ENCODE measurements around the gene GTF2A2.
"Not testable (repeated sequence)": the region's sequence is repeated elsewhere in the genome, so short reads cannot be mapped to it uniquely, and the experiment has no call there.

The GTF2A2 gene

DNA sequence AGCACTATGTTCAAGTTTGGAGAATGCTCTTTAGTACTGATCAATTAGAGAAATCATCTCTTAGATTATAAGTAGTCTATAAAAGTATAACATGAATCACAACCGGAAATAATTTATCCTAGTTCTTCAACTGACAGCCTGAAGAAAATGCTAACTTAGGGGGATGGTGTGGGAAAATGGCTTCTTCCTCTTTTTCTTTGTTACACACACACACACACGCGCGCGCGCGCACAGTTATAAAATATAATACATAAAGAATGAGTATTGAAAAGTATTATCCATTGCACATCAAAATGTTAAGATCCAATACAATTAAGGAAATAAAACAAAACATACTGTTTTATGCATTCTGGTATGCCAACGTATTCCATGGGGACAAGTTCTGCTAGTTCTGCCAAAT lies 11.2 kb upstream of the GTF2A2 start:
- no peak for DNase-seq

DNA sequence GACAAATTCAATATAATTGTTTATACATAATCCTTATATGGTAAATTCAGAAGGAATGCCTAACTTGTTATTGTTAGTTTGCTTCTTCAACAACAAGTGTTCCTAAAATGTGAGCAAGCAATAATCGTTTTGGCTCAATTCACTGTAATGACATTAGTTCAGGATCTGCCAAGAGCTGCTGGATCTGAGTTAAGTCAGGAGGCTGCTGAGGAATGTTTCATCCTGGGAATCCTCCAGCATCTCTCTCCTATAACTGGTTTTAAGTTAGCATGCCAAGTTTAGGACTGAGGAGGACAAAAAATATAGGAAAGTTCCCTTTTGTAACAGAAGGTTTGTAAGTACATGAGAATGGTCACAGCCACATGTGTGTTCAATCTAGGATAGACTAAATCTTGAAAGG lies 4.9 kb upstream of the GTF2A2 start:
- DNase-seq: no peak

DNA sequence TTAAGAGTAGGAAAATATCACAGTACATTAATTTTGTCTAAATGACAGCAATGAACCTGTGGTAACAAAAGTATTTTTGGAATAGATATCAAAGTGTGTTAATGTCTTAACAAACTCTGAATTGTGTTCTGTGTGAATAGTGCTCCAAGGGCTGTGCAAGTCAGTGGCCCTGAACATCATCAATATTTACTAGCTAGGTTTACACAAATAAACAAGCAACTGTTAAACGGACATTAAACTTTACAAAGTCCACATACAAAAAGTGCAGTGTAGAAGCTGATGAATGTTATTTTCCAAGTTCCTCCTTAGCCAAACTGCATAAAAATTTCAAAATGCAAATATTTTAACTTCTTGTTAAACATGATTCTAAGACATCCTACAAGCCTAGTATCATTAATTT lies 2.1 kb upstream of the GTF2A2 start:
- DNase-seq: no peak

DNA sequence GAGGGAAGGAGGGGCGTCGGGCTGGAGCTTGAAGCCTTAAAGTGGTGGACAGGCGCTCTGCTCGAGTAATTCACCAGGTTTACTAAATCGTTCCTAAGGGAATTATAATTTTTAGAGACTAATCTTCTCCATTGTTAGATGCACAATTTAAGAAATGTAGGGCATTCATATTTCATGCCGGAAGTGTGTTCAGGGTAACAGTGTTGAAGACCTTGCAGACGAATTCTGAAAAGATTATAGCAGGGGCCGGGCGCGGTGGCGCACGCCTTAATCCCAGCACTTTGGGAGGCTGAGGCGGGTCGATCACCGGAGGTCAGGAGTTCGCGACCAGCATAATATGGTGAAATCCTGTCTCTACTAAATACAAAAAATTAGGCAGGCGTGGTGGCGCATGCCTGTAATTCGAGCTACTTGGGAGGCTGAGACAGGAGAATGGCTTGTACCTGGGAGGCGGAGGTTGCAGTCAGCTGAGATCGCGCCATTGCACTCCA lies 365 bp upstream of the GTF2A2 start:
- DNase-seq: no peak

DNA sequence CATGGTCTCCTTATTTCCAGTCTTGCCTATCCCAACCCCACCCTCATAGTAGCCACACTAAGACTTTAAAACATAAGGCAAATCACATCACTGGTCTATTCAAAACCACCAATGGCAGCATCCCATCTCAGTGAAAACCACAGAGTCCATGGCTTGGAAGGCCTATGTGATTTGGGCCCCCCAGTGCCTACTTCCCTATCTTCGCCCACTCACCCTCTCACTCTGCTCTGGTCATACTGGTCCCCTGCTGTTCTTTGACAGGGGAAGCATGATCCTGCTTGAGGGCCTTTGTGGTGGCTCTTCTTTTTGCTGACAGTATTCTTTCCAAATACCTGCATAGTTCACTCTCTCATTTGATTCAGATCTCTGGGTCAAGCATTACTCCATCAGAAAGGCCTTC lies 3.3 kb downstream of the GTF2A2 start:
- no peak for DNase-seq

DNA sequence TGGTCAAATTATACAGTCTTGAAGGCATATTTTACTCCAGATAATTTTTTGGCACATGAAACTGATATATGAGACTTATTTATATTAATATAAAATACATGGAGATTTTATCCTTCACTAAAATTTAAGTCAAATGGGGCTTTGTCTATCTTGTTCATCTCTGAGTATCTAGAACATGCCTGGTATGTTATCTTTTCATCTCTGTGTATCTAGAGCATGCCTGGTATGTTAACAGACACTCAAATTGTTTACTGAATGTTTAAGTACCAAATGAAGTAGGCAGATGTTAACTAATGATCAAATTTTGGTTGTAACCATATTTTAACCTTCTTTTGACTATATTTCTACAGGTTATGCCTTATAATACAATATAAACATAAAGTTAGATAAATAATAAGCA lies 7.7 kb downstream of the GTF2A2 start:
- DNase-seq: no peak

DNA sequence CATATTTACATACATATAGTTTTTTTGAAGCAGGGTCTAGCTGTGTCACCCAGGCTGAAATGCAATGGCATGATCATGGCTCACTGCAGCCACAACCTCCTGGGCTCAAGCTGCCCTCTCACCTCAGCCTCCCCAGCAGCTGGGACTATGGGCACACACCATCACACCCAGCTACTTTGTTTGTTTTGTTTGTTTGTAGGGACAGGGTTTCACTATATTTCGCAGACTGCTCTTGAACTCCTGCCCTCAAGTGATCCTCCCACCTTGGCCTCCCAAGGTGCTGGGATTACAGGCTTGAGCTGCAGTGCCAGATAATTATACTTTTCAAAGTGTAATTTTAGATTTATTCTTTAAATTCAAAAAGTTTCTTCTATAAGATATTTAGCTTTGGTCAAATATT lies 10.2 kb downstream of the GTF2A2 start:
- DNase-seq: no peak

DNA sequence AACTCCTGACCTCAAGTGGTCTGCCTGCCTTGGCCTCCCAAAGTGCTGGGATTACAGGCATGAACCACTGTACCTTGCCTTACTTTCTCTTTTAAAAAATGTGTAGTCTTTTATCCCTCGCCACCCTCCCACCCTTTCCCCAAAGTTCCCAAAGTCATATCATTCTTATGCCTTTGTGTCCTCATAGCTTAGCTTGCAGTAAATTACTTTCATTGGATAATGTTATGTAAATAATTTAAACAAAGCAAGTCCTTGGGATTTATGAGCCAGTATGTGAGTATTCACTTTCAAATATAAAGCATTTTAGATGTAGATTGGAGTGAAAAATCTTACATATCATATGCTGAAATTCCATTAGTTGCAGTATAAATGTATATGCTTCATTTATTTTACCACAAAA lies 11.0 kb downstream of the GTF2A2 start:
- no peak for DNase-seq

DNA sequence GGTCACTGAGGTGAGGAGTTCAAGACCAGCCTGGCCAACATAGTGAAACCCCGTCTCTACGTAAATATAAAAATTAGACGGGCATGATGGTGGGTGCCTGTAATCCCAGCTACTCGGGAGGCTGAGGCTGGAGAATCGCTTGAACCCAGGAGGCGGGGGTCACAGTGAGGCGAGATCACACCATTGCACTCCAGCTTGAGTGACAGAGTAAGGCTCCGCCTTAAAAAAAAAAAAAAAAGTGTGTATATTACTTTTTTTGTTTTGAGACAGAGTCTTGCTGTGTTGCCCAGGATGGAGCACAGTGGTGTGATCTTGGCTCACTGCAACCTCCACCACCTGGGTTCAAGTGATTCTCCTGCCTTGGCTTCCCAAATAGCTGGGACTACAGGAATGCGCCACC lies 11.5 kb downstream of the GTF2A2 start:
- not testable (repeated sequence) for DNase-seq

DNA sequence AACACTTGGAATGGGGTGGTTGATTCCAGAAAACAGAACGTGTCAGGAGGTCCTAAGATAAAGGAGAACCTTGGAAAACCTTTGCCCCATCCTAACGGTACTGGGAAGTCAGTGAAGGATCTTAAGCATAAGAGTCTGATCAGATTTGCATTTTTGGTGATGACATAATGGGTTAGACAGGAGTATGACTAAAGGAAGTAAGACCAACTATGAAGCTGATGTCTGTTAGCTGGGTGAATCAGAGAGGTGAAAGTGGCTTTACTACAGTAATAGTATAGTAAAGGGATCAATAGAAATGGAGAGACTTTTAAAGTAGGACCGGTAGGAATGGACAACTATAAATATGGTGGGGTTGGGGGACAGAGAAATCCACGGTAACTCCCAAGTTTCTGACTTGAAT lies 12.6 kb downstream of the GTF2A2 start:
- no peak for DNase-seq

DNA sequence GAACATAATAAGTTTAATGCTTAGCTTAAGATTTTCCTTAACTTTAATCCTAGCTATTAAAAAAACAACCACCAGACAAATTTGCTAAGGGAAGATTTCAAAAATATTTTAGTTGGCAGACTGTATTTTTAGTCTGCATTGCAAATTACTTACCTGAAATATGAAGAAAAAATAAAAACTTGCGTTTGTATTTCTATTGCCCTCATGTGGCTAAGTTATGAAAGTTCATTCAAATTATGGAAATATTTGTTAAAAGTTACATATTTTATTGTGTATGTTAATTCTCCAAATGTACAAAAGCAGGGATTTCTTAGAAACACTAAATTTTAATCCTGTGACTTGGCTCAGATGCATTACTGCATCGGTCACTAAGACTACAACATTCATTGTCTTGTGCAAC lies 15.0 kb downstream of the GTF2A2 start:
- DNase-seq: no peak

DNA sequence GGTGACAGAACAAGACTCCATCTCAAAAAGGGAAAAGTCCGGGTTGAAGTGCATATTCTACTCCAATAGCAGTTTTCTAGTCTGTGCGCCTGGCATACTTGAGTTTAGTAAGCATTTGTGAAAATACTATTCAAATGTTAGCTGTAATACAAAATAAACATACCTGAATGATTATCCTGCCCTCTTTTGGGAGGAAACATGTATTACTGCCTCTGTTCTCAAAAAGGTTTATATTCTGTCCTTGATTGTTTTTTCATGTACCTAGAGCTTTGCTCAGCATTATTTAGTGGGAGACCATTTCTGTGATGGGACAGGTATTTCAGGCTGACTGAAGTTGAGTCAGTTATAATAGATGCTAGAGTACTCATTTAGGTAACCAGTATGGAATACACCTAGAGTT lies 19.8 kb downstream of the GTF2A2 start:
- DNase-seq: not testable (repeated sequence)

DNA sequence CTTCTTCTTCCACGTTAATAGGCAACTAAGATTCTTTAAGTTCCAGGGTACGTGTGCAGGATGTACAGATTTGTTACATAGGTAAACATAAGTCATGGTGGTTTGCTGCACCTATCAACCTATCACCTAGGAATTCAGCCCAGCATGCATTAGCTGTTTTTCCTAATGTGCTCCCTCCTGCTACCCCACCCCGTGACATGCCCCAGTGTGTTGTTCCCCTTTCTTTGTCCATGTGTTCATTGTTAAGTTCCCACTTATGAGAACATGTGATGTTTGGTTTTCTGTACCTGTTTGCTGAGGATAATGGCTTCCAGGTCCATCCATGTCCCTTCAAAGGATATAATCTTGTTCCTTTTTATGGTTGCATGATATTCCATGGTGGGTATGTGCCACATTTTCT lies 21.1 kb downstream of the GTF2A2 start:
- DNase-seq: no peak

DNA sequence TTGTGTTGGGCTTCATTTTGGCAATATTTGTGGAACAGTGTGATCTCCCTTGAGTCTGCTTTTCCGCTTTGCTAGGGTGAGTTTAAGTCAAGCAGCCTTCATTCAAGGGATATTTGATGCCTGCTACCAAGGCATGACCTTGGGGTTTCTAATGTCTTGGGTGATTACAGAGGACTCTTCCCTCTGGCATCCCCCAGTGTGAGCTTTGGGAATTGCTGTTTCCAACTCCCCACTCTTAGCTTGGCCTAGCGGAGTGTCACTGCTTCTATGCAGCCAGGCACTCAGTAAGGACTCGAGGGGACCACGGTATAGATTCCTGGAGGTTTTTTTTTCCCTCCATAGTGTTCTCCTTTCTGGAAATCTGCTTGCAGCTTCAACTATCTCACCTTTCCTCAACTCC lies 24.6 kb downstream of the GTF2A2 start:
- DNase-seq: no peak

DNA sequence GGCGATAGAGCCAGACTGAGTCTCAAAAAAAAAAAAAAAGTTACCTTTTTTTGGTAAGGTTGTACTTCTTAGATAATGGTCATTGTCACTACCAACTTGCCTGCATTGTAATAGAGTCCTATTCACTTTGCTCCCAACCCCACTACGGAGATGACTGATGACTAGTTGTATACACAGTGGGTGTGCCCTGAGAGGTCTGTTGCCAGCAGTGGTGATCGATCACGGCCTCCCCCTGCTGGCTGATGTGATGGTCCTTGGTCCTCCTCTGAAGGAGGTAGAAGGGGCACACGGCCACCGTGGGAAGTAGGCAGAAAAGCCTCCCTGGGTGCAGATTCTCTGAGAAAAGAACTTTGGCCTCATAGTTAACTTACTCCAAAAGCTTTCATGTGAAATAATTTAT lies 35.0 kb downstream of the GTF2A2 start:
- DNase-seq: peak; percentile 37

DNA sequence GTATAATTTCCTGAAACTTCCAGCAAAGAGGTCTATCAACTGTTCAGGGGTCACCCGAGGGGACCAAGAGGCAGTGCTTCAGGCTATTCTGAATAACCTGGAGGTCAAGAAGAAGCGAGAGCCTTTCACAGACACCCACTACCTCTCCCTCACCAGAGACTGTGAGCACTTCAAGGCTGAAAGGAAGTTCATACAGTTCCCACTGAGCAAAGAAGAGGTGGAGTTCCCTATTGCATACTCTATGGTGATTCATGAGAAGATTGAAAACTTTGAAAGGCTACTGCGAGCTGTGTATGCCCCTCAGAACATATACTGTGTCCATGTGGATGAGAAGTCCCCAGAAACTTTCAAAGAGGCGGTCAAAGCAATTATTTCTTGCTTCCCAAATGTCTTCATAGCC lies 38.9 kb downstream of the GTF2A2 start:
- DNase-seq: no peak

DNA sequence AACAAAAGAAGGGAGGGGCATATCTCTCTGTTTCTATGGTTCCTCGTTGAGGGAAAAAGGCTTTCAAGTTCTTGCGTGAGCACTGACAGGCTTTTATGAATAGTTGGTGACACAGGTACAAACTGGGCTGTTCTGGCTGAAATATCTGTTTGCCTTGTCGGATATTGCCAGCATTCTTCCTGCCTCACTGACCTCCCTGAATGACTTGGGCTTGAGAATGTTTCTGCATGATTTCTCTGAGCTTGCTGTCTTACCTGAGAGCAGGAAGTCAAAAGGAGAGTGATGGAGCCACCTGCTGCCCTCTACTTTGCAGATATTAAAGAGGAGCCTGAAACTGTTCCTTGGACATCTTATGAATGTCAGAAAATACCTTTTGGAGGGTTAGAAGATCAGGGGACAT lies 40.9 kb downstream of the GTF2A2 start:
- no peak for DNase-seq

DNA sequence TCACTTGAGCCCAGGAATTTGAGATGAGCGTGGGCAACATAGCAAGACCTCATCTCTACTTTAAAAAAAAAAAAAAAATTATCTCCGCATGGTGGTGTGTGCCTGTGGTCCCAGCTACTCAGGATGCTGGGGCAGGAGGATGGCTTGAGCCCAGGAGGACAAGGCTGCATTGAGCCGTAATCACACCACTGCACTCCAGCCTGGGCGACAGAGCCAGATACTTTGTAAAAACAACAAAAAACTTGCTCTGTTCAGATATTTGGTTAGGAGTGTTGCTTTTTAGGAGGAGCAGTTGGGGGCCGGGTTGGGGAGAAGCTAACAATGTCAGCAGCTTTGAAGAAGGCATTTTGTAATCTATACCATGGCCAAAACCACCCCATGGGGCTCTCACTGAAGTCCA lies 41.7 kb downstream of the GTF2A2 start:
- DNase-seq: no peak

DNA sequence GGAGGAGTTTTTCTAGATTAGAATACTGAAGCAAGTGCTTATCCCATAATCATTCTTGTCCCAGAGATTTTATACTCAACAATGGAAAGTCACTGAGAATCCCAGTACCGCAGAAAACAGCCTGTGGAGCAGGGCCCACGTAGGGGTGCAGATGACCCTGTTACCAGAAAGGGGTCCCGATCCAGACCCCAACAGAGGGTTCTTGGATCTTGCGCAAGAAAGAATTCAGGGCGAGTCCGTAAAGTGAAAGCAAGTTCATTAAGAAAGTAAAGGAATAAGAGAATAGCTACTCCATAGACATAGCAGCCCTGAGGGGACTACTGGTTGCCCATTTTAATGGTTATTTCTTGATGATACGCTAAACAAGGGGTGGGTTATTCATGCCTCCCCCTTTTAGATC lies 43.2 kb downstream of the GTF2A2 start:
- DNase-seq: no peak

DNA sequence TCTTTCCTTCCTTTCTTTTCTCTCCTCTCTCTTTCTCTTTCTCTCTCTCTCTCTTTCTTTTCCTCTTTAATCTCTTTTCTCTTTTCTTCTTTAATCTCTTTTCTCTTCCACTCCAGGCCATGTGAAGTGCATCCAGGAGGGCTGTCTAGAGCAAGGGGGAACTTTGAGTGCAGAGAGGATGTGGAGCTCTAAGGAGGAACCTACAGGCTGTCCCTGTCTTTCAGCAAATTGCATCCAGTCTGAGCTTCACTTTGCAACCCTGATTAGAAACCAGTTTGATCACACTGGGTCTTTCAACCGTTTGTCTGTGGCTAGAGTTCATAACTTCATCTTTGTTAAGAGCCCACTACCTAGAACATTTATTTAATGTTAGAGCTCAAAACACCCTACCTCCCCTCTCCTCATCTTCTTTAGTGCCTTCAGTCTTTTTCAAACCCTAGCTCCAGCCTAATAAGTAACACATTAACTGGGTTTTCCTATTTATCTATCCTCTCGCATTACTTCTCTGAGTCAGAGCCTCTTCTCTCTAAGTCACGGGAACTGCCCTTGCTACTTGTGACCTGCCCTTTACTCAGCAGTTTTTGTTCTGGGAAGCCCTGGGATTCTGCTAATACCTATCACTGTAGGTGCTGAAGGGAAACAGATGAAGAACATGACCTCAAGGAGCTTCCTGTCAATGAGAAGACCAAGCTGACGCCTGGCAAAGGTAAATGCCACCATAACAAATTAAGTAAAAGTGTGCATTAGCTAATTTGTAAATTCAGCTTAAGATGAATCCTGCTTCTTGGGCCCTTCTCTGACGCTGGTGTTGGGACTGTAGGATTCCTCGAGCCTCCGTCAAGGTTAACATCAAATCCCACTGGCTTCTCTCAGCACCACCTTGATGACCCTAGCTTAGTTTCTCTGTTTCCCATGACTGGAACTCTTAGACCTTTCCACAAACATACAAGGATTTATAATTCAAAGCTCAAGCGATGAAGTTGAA lies 45.7 kb downstream of the GTF2A2 start, which contains the start of gene GCNT3:
GCNT3 (plus strand) TSS at position 508 of the 985 bp plus-strand sequence. CDS start 6,456 bp downstream, outside the sequence.
- no peak for DNase-seq

DNA sequence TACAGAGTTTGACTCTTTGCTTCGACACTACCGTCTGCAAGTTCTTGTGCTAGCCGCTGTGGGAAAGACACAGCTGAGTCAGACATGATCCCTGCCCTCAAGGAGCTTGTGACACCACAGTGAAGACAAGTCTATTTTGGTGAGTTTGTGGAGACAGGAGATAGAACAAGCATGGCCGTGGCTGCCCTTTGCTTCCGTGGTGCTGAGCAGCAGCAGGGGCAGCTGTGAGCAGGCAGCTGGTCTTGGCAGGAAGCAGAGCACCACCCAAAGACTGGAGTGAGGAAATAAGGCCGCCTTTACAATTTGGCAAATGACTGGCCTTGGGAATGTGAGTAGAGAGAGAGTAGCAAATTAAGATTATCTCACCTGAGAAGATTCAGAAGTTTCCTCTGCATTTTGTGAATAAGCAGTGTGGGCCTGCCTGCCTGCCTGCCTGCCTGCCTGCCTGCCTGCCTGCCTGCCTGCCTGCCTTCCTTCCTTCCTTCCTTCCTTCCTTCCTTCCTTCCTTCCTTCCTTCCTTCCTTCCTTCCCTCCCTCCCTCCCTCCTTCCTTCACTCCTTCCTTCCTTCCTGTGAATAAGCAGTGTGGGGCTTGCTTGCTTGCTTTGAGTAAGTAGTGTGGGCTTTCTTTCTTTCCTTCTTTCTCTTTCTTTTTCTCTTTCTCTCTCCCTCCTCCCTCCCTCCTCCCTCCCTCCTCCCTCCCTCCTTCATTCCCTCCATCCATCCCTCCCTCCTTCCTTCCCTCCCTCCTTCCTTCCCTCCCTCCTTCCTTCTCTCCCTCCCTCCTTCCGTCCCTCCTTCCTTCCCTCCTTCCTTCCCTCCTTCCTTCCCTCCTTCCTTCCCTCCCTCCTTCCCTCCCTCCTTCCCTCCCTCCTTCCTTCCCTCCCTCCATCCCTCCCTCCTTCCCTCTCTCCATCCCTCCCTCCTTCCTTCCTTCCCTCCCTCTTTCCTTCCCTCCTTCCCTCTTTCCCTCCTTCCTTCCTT lies 47.3 kb downstream of the GTF2A2 start:
- no peak for DNase-seq

DNA sequence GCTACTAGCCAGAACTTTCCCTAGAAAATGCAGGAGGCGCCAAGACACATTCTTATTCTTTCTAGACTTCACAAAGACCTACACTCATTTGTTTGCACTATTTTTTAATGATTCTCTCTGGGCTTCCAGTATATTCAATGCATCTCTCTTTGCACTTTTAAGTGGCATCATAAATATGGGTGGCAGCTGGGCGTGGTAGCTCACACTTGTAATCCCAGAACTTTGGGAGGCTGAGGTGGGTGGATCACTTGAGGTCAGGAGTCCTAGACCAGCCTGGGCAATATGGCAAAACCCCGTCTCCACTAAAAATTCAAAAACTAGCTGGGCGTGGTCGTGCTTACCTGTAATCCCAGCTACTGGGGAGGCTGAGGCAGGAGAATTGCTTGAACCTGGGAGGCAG lies 51.3 kb downstream of the GTF2A2 start:
- no peak for DNase-seq

DNA sequence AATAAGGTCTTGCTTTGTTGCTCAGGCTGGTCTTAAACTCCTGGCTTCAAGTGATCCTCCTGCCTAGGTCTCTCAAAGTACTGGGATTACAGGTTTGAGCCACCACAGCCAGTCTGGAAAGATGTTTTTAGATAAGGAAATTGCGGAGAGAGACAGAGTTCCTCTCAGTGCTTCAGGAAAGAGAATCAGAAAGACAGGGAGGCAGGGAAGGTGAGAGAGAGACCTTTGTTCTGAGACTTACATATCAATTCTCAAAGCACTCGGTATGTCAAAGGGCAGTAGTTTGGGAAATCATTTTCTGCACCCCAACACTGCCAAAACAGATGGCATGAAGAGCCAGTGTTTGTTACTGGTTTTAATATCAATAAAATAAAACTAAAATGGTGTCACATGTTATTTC lies 58.9 kb downstream of the GTF2A2 start:
- no peak for DNase-seq
